ENCODE results near the gene LLGL2.

GRCh38 chr17:75605790-75606189 lies 80.3 kb downstream of the LLGL2 start:
- TF ChIP-seq CTCF (IDR thresholded peaks at IDR 0.05; ENCODE audit: low read depth, low read length, poor library complexity, severe bottlenecking) (no peak), EZH2phosphoT487 (IDR thresholded peaks at IDR 0.05; ENCODE audit: borderline replicate concordance, low read length) (no peak)
